ENCODE data around the gene GIPC1.

DNA sequence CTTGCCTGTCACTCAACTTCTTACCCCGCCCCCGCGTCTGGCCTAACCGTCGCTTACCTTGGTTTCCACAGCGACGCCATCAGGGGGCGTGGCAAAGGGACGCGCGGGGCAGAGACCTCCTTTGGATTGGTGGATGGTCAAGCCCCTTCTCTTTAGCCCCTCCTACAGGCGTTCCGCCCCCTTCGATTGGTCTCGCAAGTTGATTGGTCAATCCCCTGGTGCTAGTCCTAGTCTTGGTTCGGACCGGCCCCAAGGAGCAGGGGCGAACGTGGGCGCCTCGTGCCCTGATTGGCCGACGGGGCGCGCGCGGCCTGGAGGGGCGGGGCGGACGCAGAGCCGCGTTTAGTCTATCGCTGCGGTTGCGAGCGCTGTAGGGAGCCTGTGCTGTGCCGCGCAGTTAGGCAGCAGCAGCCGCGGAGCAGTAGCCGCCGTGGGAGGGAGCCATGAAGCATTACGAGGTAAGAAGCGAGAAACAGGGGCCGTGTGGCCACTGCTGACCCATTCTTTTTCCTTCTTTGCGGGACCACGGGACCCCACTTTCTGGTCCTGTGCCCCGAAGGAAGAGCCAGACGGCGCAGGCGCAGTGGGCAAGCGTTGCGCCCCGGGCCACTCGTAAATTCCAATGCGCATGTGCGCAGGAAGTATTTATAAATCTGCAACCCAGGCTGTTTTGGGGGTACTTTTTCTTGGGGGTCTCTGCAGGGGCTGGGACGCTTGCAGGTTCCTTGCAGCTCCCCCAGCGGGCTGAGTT lies 33.5 kb upstream of the GIPC1 start, which contains the start of gene TECR:
- TF ChIP-seq, protein P1, sequence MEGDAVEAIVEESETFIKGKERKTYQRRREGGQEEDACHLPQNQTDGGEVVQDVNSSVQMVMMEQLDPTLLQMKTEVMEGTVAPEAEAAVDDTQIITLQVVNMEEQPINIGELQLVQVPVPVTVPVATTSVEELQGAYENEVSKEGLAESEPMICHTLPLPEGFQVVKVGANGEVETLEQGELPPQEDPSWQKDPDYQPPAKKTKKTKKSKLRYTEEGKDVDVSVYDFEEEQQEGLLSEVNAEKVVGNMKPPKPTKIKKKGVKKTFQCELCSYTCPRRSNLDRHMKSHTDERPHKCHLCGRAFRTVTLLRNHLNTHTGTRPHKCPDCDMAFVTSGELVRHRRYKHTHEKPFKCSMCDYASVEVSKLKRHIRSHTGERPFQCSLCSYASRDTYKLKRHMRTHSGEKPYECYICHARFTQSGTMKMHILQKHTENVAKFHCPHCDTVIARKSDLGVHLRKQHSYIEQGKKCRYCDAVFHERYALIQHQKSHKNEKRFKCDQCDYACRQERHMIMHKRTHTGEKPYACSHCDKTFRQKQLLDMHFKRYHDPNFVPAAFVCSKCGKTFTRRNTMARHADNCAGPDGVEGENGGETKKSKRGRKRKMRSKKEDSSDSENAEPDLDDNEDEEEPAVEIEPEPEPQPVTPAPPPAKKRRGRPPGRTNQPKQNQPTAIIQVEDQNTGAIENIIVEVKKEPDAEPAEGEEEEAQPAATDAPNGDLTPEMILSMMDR (conservative IDR thresholded peaks at IDR 0.05 in 1 of 2, IDR thresholded peaks at IDR 0.05 in 1 of 2; ENCODE audit: low read depth in 1 of 2, low read length in 2 of 2), result no peak
- TF ChIP-seq EZH2 (IDR thresholded peaks at IDR 0.05; ENCODE audit: low read length, missing control alignments), result no peak
